ENCODE measurements around the gene DOK3. TPM values are rescaled to one million over a fixed set of nuclear protein-coding genes. Genes with fewer than 3 reads are reported as not detected.

DOK3 gene
- total RNA-seq, 1 donor from 2014 or later = 12.8 TPM

DNA sequence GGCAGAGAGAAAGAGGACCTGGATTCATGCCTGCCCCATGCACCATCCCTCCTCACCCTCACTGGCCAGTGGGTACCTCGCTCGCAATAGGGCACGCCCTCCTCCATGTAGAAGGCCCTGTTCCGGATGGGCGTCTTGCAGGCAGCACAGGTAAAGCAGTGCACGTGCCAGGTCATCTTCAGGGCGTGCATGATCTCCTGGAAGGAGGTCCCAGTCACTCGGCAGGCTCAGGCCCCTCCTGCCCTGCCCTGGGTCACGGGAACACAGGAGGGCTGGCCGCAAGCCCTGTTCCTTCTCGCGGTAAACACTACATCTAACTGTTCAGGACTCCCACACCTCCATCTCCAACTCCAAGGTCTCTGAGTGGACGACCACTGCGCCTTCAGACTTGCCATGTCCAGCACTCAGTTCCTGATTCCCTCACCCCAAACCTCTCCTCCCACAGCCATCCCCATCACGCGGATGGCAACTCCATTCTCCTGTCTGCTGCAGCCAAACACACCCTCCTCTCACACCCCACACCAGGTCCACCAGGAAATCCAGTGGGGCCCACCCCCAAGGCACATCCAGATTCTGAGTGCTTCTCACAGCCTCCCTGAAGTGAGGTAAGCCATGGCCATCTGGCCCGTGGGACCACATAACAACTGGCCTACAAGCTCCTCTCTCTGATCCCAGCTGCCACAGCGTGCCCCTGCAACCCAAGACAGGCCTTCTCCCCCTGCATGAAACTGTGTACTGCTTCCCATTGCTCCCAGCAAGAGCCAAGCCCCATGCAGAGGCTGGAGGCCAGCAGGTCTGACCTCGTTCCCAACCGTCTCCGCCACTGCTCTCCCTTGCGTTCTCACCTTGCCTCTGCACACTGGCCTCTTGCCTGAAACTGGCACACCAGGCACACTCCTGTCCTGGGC lies 25.4 kb downstream of the DOK3 start:
- DNase-seq (ENCODE audit: low spot score) = no peak

DNA sequence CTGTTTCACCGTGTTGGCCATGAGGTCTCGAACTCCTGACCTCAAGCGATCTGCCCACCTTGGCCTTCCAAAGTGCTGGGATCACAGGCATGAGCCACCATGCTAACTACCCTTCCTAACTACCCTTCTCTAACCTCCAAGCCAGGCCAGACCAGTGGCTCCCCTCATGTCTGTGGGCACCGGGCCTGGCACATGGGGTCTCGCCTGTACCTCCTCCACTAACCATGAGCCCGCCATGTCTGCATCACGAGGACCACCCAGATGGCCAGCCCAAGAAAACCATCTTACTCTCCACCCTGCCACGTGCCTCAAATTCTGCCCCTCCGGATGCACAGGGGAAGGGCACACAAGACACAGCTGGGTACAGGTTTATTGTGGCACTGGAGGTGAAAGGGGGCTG lies 26.6 kb downstream of the DOK3 start:
- no peak for DNase-seq (ENCODE audit: low spot score)

DNA sequence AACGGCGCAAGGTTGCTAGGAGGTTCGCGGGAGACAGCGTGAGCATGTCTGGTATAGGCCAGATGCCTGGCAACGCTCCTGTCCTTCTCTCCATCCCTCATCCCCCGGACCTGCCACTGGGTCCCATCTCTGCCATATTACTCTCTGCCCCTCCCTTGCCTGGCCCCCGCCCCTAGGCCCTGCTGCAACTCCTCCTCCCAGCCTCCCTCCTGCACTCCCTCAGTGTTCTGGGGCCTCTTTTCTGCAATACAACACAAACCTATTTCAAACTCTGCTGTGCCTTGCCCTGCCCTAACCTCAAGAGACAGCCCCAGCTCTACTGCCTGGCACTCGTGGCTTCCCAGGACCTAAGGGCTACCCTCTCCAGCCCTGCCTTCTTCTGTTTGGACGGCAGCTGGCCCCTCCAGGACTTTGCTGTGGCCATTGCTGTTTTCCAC lies 27.2 kb downstream of the DOK3 start:
- DNase-seq (ENCODE audit: low spot score) = no peak

DNA sequence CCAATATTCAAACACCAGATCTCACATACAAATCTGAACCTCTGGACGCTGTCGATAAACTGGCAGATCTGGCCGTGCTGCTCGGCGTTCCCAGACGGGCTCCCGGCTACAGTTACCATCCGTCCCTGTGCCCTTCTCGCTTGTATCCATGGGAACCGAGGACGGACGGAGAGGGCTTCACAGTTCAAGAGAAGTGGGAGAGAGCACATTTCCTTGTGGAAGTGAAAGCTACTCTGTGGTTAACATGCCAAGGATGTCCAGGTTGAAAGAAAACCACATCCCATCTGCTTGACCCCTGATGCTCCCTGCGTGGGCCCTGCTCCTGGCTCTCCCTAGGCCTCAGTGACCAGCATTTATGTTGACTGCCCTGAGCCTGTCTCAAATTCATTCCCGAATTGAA lies 29.9 kb downstream of the DOK3 start:
- no peak for DNase-seq (ENCODE audit: low spot score)

DNA sequence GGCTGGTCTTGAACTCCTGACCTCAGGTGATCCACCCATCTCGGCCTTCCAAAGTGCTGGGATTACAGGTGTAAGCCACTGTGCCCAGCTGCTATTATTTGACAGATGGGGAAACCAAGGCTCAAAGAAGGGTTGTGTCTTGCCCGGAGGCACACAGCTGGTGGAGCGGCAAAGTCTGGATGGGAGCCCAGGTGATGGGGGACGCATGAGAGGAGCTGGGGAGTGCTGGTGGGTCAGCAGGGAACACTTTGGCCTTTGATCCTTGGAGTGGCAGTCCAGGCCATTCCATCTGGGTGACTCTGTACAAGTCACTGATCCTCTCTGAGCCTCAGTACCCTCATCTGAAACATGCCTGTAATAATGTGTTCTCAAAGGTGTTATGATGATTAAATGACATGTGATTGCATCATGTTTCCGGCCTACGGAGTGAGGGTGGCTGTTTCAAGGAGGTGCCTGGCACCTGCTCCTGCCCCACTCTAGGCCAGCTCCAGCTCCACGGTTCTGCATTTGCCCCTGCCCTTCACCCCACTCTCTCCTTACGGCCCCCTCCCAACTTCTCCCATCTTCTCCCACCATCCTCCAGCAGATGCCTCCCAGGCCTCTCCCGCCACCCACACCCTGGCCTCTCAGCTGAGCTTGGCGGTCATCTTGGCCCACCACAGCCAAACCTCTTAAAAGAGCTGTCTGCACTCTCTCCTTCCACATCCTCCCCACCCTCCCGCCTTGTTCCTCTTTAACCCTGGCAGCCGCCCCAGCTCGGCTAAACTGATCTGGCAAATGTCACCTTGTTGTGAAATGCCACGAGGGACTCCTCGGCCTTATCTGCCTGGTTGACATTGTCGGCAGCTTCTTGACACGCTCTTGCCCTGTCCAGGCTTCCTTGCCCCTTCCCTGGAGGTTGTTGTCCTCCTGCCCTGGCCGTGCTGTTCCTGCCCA lies 30.6 kb downstream of the DOK3 start:
- peak; percentile 71 for DNase-seq (ENCODE audit: low spot score)

DNA sequence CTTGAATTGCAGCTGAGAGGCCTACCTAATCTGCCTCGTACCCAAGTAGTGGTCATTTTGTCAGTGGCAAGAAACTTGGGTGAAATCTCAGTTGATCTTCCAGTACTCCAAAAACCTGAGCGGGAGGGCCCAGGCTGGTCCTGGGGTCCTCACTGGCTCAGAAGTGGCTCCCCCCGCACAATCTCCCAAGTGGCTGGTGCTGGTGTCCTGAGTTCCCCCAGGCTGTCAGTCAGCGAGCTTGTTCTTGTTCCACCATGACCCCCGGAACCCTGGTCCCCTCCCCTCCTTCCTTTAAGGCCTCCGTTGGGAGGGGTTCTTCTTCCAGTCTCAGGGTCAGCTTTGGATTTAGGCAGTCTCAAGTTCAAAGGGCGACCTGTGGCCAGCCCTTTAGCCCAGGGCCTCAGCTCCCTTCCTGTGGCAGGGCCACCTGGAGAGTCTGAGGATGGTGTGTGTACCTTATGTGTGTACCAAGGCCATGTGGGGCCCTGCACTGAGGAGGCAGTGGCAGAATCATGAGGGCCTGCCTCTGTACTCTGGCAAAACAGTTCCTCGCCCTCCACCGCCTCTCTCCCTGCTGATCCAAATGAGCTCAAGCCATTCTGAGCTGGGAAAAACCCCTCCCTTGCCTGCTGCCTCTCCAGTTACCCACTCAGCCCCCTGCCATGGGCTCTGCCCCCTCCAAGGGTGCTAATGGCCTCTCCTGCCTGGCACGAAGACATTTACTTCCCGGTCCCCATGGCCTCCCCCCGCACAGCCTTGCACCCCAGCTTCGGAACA lies 31.7 kb downstream of the DOK3 start:
- no peak for DNase-seq (ENCODE audit: low spot score)

DNA sequence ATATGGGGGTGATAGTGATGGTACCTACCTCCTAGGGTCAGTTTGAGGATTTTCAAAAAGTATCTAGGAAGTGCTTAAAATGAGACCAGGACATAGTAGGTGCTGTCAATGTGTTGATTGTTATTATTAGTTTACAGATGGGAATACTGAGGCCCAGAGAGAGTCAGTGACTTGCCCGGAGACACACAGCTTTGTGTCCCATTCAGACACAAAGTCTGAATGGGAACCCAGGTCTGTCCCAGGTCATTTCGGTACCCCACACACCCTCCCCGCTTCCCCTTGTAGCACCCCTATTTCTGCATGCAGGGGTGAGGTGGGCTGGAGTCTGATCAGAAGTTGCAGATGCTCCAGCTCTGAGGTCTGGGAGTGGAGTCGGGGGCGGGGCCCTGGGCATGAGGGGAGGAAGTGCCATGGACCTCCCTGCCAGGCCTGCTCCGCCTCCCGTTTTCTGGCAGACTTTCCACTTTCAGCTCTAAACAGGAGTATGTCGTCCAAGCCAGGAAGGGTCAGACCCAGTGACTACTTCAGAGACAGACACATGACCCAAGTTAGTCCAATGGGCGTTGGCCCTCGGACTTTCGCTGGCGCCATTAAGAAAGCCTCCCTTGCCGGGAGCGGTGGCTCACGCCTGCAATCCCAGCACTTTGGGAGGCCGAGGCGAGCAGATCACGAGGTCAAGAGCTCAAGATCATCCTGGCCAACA lies 32.9 kb downstream of the DOK3 start:
- DNase-seq (ENCODE audit: low spot score) = no peak

DNA sequence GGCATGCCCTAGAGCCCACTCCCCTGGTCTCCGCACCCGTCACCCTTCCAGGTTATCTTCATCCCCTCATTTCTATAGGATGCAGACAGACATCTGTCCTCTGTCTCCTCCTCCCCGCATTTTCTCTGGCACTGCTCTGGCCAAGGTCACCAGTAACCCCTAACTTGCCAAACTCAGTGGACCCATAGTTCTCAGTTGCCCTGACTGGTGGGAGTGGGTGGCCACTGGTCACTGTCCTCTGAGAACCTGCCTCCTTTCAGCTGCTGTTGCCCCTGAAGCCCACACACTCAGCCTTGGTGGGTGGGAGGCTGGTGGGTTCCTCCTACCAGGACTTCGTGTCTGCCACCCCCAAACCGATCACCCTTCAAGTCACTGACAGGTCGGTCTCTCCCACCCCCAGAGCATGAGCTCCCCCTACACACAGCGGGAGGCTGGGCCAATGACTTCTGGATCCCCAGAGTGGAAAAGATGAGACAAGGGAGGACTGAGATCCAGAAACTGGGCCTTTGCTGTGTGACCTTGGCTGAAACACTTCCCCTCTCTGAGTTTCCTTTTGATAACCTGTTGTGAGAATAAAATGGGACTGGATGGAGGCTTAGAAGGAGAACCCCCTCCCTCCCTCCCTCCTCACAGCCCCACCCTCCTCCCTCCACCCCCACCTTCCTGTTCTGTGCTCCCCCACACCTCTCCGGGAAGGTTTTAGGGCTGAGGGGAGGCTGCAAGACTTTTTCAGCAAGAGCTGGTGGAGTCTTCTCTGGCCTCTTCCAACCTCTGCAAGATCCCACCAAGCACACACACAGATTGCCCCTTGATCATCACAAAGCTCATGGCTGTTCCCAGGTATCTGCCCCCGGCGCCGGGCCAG lies 33.8 kb downstream of the DOK3 start:
- no peak for DNase-seq (ENCODE audit: low spot score)

DNA sequence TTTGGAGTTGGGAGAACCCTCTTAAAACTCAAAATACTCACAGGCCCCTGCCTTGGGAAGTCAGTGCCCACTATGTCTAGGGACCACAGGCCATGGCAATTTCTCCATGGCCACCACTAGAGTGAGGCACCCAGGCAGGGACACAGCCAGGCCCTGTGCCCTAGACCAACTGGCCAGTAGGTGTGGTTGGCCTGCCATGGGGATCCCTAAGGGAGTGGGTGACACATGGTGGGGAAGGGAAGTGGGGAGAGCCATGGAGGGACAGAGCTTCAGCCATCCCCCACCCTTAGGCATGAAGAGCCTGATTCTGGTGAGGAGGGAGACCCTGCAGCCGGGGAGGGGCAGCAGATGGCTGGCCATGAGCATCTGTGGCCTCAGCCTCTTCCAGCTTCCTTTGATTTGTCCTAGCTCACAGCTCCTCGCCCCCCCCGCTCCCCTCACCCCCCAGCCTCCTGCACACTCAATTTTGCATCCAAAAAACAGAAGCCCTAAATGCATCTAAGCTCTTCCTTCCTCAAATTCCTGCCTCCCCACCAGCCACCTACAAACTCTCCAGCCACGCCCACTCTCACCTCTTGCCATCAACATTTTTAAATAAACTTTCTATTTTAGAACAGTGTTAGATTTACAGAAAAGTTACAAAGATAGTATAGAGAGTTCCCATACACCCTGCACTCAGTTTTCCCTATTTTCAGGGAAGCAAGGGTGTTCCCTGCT lies 34.6 kb downstream of the DOK3 start:
- DNase-seq (ENCODE audit: low spot score) = no peak

DNA sequence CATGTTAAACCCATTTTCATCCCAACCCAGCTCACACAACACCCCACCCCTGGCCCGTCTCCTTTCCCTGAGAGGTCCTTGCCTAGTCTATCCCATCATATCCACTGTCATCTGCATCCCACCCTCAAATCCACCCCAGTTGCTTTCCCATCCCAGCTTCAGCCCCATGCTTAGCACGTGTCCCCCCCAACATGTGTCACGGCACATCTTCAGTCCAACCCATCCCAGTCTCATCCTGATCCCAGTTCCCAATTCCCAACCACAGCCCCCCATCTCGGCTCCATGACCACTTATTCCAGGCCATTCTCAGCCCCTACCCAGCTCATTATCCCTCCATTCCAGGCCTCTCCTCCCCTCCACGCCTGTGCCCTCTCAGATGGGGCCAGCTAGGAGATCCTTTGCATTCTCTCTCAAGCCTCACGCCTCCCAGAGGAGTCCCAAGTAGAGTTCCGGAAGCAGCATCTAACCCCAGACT lies 35.6 kb downstream of the DOK3 start:
- DNase-seq (ENCODE audit: low spot score) = no peak

DNA sequence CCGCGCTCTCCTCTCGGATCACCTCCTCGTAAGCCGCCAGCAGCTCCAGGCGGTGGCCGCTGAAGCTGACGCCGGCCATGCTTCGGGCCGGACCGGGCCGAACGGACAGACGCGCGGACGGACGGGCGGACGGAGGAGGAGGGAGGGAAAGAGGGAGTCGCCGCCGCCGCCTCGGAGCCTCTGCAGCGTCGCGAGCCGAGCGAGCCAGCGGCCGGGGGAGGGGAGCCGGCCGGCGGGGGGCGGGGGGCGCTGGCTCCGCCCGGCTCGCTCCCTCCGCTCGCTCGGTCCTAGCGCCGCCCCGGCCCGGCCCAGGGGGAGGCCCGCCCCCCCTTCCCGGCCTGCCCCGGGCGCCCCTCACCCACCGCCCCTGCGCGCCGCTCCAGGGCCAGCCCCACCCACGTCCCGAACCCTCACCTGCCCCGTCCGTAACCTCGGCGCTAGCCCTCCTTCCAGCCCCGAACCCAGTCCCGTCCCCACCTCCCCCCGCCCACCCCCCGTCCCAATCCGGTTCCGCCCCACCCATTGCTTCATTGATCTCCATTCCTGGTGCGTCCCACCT lies 36.1 kb downstream of the DOK3 start, which contains the start of gene DBN1:
DBN1 (minus strand) TSS at position 192 of the 559 bp plus-strand sequence; CDS start at position 79, 113 bp downstream.
- no peak for DNase-seq (ENCODE audit: low spot score)

DNA sequence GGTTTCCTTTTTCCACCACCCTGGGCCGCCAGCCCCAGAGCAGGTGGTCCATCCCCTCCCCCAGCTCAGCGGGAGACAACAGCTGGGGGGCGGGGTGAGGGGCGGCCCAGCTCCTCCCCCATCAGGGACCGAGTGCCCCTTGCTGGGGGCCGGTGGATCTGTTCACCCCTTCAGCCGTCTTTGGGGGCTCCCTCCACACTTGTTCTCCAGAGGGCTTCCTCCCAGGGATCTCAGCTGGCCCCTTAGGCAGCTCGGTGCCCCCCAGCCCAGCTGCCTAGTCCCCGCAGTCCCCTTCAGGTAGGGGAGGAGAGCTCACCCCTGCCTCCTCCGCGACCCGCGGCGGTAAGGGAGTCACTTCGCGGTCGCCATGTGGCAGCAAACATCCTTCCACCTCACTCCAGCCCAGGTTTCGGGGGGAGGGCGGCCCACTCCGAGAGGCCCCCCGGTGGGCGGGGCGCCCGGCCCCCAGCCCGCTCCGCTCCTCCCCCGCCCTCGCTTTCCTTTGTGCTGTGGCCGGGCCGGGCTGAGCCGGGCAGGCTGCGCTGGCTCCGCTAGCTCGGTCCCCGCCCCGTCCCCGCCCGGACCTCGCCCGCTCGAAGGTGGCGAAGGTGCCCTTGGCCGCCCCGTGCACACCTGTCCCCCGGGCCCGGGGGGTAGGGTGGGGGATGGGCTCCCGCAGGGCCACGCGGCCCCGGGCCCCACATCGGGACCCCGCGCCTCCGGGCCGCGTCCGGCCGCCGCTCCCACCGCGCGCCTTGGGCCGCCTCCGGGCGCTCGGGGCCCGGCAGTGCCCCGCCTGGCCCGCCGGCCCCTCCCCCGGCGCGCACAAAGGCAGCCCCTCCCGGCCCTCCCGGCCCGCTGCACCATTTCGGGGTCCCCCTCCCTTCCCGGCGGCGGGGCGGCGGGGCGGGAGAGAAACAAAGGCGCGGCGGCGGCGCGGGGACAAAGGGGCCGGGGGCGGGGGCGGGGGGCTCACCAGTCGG lies 36.9 kb downstream of the DOK3 start:
- no peak for DNase-seq (ENCODE audit: low spot score)

DNA sequence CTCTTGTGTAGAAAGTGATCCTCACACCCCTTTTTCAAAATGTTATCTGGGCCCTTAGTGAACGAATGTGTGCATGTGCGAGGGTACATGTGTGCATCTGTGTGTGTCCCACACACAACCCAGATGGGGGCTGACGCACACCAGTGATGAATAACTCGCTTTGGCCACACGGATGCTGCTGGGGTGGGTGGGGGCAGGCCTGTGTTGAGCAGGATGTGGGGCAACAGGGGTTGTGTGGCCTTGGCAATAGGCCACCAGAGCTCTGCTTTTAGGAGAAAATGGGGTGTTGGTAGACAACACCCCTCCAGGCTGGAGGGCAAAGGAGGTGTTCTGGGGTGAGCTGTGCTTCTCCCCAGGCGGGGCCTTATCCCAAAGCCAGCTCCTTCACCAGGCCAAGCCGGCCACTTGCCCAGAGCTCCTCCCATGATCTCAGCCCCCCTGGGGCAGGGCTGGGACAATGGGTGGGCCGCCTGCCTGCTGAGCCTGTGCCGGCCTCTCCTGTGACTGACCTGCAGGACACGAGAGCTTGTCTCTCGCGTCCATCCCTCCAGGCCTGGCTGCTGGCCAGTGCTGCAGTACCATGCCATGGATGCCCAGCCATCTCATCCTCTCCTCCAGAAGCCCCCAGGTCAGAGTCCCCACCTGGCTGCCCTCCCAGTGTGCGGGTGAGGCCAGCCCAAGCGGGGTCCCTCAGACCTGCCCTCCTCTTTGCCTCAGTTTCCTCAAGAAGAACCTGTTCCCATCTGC lies 37.8 kb downstream of the DOK3 start:
- no peak for DNase-seq (ENCODE audit: low spot score)

DNA sequence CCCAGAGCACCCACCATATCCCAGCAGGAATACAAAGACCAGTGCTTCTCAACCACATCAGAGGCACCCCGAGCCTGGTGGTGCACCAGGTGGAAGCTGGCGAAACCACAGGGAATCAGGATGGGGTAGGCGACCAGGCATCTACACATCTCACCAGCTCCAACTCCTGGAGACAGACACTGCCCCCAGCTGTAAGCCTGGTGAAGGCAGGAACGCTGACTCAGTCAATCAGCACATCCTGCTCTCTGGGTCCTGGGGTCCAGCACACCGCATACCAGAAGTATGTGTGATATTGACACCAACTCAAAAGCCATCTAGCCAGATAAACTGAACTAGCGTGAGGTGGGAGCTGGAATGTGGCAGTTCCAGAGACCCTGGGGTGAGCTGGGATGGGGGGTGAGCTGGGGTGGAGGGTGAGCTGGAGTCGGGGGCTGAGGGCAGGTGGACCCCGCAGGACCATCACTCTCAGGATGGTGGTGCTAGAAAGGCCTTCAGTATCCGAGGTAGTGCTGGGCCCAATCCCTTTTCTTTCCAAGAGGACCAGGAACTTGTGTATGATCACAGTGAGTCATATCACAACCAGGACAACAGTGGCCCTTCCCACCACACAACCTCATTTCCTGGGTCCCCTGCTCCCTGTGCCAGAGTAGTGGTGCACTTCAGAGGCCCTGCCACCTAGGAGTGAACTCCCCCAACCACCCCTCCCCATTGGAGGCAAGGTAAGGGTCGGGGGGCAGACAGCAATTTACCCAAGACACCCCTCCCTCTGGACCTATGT lies 38.7 kb downstream of the DOK3 start:
- DNase-seq (ENCODE audit: low spot score) = no peak

DNA sequence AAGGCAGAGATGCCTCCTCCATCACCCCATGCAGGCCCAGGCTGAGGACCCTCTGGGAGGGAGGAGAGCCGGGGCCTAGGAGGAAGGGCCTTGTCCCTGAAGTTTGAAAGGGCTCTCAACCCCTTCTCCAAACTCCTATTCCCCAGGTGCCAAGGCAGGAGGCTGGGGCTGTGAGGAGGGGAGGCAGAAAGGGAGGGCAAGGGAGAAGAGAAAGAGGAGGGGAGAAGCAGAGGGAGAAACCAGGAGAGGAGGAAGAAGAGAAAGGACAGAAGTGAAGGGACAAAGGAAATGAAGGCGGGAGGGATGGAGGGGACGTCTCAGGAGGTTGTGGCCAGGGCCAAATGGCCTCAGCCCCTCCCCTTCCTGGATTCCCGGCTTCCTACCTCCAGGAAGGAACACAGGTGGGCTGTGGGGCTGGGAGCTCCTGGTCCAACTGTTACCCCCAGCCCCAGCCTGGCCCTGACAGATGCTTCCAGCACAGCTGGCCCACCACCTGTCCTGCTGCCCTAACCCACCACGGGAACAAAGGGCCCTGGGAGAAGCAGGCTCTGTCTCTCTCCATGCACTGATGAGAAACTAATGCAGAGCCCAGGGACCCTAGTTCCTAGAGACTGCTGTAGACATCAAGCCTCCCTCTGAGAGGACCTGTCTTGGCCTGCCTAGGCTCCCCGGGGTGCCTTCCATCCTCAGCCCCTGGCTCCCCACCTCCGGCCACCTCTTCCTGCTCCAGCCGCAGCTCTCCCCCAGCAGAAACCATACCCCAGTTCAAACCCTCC lies 39.7 kb downstream of the DOK3 start:
- no peak for DNase-seq (ENCODE audit: low spot score)
